Mesenchymal stem cell (in vitro differentiated cells and primary cell): ENCODE measurements around the gene HDHD3.
A peak's percentile ranks its signal among the peaks of the same experiment; 100 is the strongest.
"Not testable (repeated sequence)": the region's sequence is repeated elsewhere in the genome, so short reads cannot be mapped to it uniquely, and the experiment has no call there.

Experiments
- DNase-seq: peaks from one replicate; pipeline ENCODE4 v3.0.0-alpha.2; 2013
- H2AFZ ChIP-seq: one replicate; pipeline ENCODE4 v1.6.1; 2013; ENCODE audit warnings: low read depth, mild to moderate bottlenecking, control low read depth, inconsistent platforms, low read length, moderate library complexity
- H2AK5ac ChIP-seq: 2 replicates; pipeline ENCODE4 v1.6.1; 2013; ENCODE audit warnings: low read length, moderate library complexity, mild to moderate bottlenecking, inconsistent platforms; ENCODE audit not compliant: severe bottlenecking
- H2BK120ac ChIP-seq: one replicate; pipeline ENCODE4 v1.6.1; 2013; ENCODE audit warnings: low read depth, mild to moderate bottlenecking, inconsistent platforms, low read length, moderate library complexity
- H2BK12ac ChIP-seq, 2 experiments: one replicate each; pipeline ENCODE4 v1.6.1; 2013; ENCODE audit warnings: inconsistent platforms in 2 of 2, low read length in 2 of 2, mild to moderate bottlenecking in 2 of 2, moderate library complexity in 2 of 2, control low read depth in 1 of 2
- H2BK15ac ChIP-seq: one replicate; pipeline ENCODE4 v1.6.1; 2013; ENCODE audit warnings: mild to moderate bottlenecking, low read depth, inconsistent platforms; ENCODE audit not compliant: poor library complexity, severe bottlenecking
- H2BK5ac ChIP-seq: 2 replicates; pipeline ENCODE4 v1.6.1; 2013; ENCODE audit warnings: low read depth, mild to moderate bottlenecking, low read length, control low read depth, inconsistent platforms; ENCODE audit not compliant: poor library complexity, severe bottlenecking
- H3K14ac ChIP-seq, 2 experiments: one replicate each; pipeline ENCODE4 v1.6.1; 2013; ENCODE audit warnings: inconsistent platforms in 2 of 2, low read length in 2 of 2, control low read depth in 1 of 2, mild to moderate bottlenecking in 1 of 2, moderate library complexity in 1 of 2
- H3K18ac ChIP-seq, 2 experiments: one replicate each; pipeline ENCODE4 v1.6.1; 2013; ENCODE audit warnings: inconsistent platforms in 2 of 2, low read length in 2 of 2, control low read depth in 1 of 2, low read depth in 1 of 2, mild to moderate bottlenecking in 1 of 2
- H3K23ac ChIP-seq, 2 experiments: one replicate each; pipeline ENCODE4 v1.6.1; 2013; ENCODE audit warnings: inconsistent platforms in 2 of 2, low read length in 2 of 2, mild to moderate bottlenecking in 2 of 2, moderate library complexity in 2 of 2, control low read depth in 1 of 2
- H3K27ac ChIP-seq: 2 replicates; pipeline ENCODE4 v1.5.1; 2013; ENCODE audit warnings: mild to moderate bottlenecking, moderate library complexity, low read length, control low read depth, inconsistent platforms; ENCODE audit not compliant: poor library complexity, severe bottlenecking
- H3K27me3 ChIP-seq, 2 experiments: 2 replicates each; pipeline versions ENCODE4 v1.6.1 to v1.7.0; 2013; ENCODE audit warnings: low read length in 2 of 2, mild to moderate bottlenecking in 2 of 2, moderate library complexity in 2 of 2, control low read depth in 1 of 2, inconsistent platforms in 1 of 2; ENCODE audit not compliant: control insufficient read depth in 1 of 2, insufficient read depth in 1 of 2
- H3K36me3 ChIP-seq, 2 experiments: 2 replicates each; pipeline versions ENCODE4 v1.6.1 to v1.7.0; 2013; ENCODE audit warnings: low read length in 2 of 2, control low read depth in 1 of 2, inconsistent platforms in 1 of 2, low read depth in 1 of 2, mild to moderate bottlenecking in 1 of 2; ENCODE audit not compliant: insufficient read depth in 2 of 2, control insufficient read depth in 1 of 2
- H3K4ac ChIP-seq, 2 experiments: one replicate each; pipeline ENCODE4 v1.6.1; 2013; ENCODE audit warnings: inconsistent platforms in 2 of 2, low read length in 2 of 2, mild to moderate bottlenecking in 2 of 2, moderate library complexity in 2 of 2, control low read depth in 1 of 2, low read depth in 1 of 2
- H3K4me1 ChIP-seq: 2 replicates; pipeline ENCODE4 v1.6.1; 2013; ENCODE audit warnings: low read depth, low read length, control low read depth; ENCODE audit not compliant: control insufficient read depth, insufficient read depth
- H3K4me2 ChIP-seq: 2 replicates; pipeline ENCODE4 v1.6.1; 2013; ENCODE audit warnings: low read length, mild to moderate bottlenecking, inconsistent platforms; ENCODE audit not compliant: poor library complexity, severe bottlenecking
- H3K4me3 ChIP-seq, 2 experiments: 2 replicates each; pipeline versions ENCODE4 v1.5.1 to v1.7.0; 2013; ENCODE audit warnings: low read length in 2 of 2, mild to moderate bottlenecking in 2 of 2, control low read depth in 1 of 2, low read depth in 1 of 2; ENCODE audit not compliant: insufficient read depth in 1 of 2
- H3K79me1 ChIP-seq: replicated peaks from 2 replicates; pipeline ENCODE4 v1.6.1; 2013; ENCODE audit warnings: mild to moderate bottlenecking, control low read depth, low read length, inconsistent platforms; ENCODE audit not compliant: poor library complexity, severe bottlenecking
- H3K9ac ChIP-seq: 2 replicates; pipeline ENCODE4 v1.7.0; 2013; ENCODE audit warnings: mild to moderate bottlenecking, low read length, moderate library complexity
- H3K9me3 ChIP-seq: 2 replicates; pipeline ENCODE4 v1.7.0; 2013; ENCODE audit warnings: mild to moderate bottlenecking, low read length; ENCODE audit not compliant: control insufficient read depth
- H4K8ac ChIP-seq: one replicate; pipeline ENCODE4 v1.6.1; 2013; ENCODE audit warnings: inconsistent platforms, mild to moderate bottlenecking, low read length, moderate library complexity
- H4K91ac ChIP-seq: one replicate; pipeline ENCODE4 v1.6.1; 2013; ENCODE audit warnings: mild to moderate bottlenecking, low read length, inconsistent platforms
- WGBS: methylation state at CpG from one replicate; pipeline ENCODE4 v1.1.7; 2013; ENCODE audit warnings: mixed read lengths; 5-methylcytosine and 5-hydroxymethylcytosine counted together

The HDHD3 gene

DNA sequence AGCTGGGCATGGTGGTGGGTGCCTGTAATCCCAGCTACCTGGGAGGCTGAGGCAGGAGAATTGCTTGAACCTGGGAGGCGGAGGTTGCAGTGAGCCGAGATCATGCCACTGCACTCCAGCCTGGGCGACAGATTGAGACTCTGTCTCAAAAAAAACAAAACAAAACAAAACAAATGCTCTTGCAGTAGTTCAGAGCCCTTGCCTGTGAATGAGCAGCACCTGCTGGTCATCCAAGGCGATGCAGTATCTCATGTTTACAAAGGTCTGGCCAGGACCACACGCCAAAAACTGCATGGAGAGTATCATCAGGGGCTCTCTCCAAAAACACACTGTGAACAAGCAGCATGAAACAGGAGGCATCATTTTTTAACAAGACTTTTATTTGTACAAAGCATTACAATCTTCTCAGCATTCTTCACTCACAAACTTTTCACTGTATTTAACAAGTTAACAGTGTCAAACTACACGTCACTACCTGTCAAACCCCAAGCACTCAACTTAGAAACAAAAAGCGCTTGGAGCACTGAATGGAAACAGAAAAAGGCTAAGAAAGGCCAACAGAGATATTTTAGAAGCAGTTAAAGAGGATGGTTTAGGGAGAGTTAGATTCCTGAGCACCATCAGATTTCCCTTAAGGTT is 30.2 kb upstream of the HDHD3 start:
- H3K27ac ChIP-seq, H2BK15ac ChIP-seq, H3K23ac ChIP-seq, H3K4ac ChIP-seq, H2BK12ac ChIP-seq, H3K4me3 ChIP-seq, H3K4me2 ChIP-seq, H2BK120ac ChIP-seq, H2AK5ac ChIP-seq, H4K8ac ChIP-seq, H3K14ac ChIP-seq, H3K4me1 ChIP-seq, H3K9me3 ChIP-seq, H2BK5ac ChIP-seq, H4K91ac ChIP-seq, H2AFZ ChIP-seq, H3K18ac ChIP-seq, H3K27me3 ChIP-seq: not testable (repeated sequence)
- peak overlapping the region; percentile 46 for H3K9ac ChIP-seq
- WGBS = 46% methylated on average over 6 of the region's 7 CpGs
- peak; percentile 80 for DNase-seq
- peaks cover 11 to 20% of the 10 kb centered on the region in 2 experiments for H3K36me3 ChIP-seq
- H3K79me1 ChIP-seq = peaks cover 12% of the 10 kb centered on the region

DNA sequence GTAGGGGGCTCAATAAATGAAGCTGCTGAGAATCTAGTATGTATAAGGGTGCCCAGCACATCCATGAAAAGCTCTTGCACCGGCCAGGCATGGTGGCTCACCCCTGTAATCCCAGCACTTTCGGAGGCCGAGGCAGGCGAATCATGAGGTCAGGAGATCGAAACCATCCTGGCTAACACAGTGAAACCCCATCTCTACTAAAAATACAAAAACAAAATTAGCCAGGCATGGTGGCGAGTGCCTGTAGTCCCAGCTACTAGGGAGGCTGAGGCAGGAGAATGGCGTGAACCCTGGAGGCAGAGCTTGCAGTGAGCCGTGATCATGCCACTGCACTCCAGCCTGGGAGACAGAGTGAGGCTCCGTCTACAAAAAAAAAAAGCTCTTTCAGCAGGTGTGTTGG is 29.6 kb upstream of the HDHD3 start:
- H3K27me3 ChIP-seq, H3K27ac ChIP-seq, H2BK12ac ChIP-seq, H3K4me2 ChIP-seq, H2BK120ac ChIP-seq, H3K9ac ChIP-seq, H3K23ac ChIP-seq, H2BK5ac ChIP-seq, H3K4ac ChIP-seq, H3K18ac ChIP-seq, H4K8ac ChIP-seq, H3K4me1 ChIP-seq, H2BK15ac ChIP-seq, H3K9me3 ChIP-seq, DNase-seq, H3K4me3 ChIP-seq, H3K14ac ChIP-seq, H4K91ac ChIP-seq, H2AK5ac ChIP-seq, H2AFZ ChIP-seq: not testable (repeated sequence)
- Histone ChIP-seq H3K36me3 (peaks cover 11 to 20% of the 10 kb centered on the region in 2 experiments), H3K79me1 (peaks cover 12% of the 10 kb centered on the region)
- 87% methylated on average over 9 of the region's 9 CpGs for WGBS

DNA sequence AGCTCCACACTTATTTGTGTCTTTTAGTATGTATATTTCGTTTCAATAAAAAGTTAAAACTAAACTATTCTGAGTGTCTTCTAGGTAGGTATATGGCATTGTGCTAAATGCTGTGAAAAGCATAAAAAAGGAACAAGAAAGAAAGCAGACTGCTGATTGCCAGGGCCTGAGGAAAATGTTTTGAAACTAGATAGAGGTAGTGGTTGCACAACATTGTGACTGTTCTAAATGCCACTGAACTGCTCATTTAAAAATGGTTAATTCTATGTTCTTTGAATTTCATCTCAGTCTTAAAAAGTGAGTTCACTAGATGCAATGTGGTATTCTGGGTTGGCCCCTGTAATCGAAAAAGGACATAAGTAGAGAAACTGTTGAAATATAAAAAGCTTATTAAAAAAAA is 26.9 kb upstream of the HDHD3 start:
- H3K9ac ChIP-seq = no peak overlapping the region
- no peak overlapping the region for H2BK12ac ChIP-seq
- no peak overlapping the region for H3K27ac ChIP-seq
- DNase-seq = no peak
- no peak overlapping the region for H3K4me3 ChIP-seq
- no peak overlapping the region for H2AK5ac ChIP-seq
- no peak overlapping the region for H3K18ac ChIP-seq
- H3K23ac ChIP-seq = no peak overlapping the region
- H4K91ac ChIP-seq = no peak overlapping the region
- WGBS = 97% methylated on average over 2 of the region's 2 CpGs
- no peak overlapping the region for H2BK120ac ChIP-seq
- H2AFZ ChIP-seq = no peak overlapping the region
- H2BK5ac ChIP-seq = no peak overlapping the region
- H3K27me3 ChIP-seq = no peaks in the 10 kb centered on the region
- no peak overlapping the region for H3K4me2 ChIP-seq
- no peak overlapping the region for H2BK15ac ChIP-seq
- H3K14ac ChIP-seq = no peak overlapping the region
- no peak overlapping the region for H3K4ac ChIP-seq
- no peak overlapping the region for H4K8ac ChIP-seq
- peaks cover 14% of the 10 kb centered on the region for H3K4me1 ChIP-seq
- no peaks in the 10 kb centered on the region for H3K9me3 ChIP-seq
- peaks cover 7 to 17% of the 10 kb centered on the region in 2 experiments for H3K36me3 ChIP-seq
- H3K79me1 ChIP-seq = peaks cover 23% of the 10 kb centered on the region

DNA sequence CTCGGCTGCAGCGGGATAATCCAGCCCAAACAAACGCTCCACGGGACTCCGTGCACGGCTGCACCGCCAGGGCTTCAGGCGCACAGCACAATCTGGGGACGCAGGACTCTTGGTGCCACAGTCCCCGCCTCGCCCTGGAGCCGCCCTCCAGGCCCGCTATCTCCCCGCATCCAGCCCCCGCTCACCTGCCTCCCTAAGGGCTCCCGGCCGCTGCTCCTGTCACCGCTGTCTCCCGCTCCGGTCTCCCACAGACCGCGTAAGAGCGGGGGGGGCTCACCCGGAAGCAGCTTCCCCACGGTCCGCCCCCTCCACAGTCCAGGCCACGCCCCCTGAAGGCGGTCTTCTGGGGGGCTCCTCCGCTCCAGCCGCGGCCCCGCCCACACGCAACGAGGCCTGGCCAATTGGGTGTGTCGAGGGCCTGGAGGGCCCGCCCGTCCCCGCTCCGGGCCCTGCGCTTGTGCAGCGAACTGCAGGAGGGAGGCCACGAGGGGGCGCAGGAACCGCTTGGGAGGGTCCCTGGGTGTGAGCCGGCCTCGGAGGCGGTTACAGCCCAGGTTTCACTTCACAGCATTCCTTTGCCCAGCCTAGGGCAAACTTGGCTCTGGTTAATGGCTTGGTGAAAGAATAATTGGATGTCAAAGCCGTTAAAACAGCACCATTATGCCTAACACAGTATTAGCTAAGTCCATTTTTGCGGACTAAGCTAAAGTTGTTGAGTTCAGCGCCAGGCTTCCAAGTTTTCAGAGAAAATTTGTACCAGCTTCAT is 24.4 kb upstream of the HDHD3 start, which contains the start of gene ALAD:
TSS of gene ALAD (minus strand) at position 258 of the 766 bp plus-strand sequence. CDS start 7,725 bp downstream, outside the sequence.
- peak within 1 kb of the TSS; percentile 75 for H4K8ac ChIP-seq
- WGBS = 2% methylated on average over 39 of the region's 50 CpGs

More for the DNA sequence above, 24.4 kb upstream of the HDHD3 start, which contains the start of gene ALAD:
- Histone ChIP-seq H3K36me3 (peaks cover 4 to 6% of the 10 kb centered on the region in 2 experiments), H3K9ac (peak within 1 kb of the TSS; percentile 85), H3K27me3 (no peaks in the 10 kb centered on the region), H3K4ac (peak within 1 kb of the TSS in 1 of 2 experiments; percentile 63), H2BK12ac (peak within 1 kb of the TSS in 1 of 2 experiments; percentile 56), H3K18ac (peak within 1 kb of the TSS; percentile 81 to 92), H2BK15ac (no peak within 1 kb of the TSS), H3K23ac (peak within 1 kb of the TSS in 1 of 2 experiments; percentile 72), H3K14ac (peak within 1 kb of the TSS in 1 of 2 experiments; percentile 99), H2BK5ac (no peak within 1 kb of the TSS), H4K91ac (peak within 1 kb of the TSS; percentile 34), H2AFZ (peak within 1 kb of the TSS; percentile 100), H2AK5ac (peak within 1 kb of the TSS; percentile 91), H2BK120ac (no peak within 1 kb of the TSS), H3K79me1 (peaks cover 26% of the 10 kb centered on the region), H3K9me3 (no peaks in the 10 kb centered on the region), H3K4me3 (peak within 1 kb of the TSS; percentile 91 to 96), H3K4me1 (peaks cover 26% of the 10 kb centered on the region), H3K27ac (peak within 1 kb of the TSS; percentile 15), H3K4me2 (peak within 1 kb of the TSS; percentile 77)
- DNase-seq = peak; percentile 98
